ENCODE results near the gene ROPN1.

DNA sequence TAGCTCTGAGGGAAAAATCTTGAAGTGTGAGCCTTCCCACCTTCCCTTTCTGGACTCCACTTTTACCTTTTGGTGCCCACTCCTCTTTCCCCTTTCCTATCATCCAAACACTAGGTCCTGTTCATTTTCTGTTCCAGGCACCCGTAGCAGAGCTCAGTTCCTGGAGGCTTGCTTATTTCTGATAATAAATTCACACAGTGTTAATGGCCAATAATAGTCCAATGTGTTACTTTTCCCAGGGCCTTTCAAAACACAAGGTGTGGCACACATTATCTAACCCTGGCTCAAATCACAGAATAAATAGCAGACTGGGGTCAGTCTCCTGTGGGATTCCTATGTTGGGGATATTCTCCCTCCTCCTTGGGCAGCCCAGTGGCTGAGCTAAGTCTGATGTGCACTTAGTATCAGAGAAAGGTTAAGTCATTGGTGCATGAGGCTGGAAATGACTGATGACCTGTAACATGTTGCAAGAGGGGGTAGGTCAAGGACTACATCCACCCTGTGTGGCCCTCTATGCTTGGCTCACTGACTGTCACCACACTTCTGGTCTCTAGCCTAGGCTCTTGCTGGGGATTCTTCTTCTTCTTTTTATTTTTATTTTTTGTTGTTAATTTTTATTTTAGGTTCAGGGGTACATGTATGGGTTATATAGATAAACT lies 43.7 kb upstream of the ROPN1 start:
- TF ChIP-seq, protein P1, sequence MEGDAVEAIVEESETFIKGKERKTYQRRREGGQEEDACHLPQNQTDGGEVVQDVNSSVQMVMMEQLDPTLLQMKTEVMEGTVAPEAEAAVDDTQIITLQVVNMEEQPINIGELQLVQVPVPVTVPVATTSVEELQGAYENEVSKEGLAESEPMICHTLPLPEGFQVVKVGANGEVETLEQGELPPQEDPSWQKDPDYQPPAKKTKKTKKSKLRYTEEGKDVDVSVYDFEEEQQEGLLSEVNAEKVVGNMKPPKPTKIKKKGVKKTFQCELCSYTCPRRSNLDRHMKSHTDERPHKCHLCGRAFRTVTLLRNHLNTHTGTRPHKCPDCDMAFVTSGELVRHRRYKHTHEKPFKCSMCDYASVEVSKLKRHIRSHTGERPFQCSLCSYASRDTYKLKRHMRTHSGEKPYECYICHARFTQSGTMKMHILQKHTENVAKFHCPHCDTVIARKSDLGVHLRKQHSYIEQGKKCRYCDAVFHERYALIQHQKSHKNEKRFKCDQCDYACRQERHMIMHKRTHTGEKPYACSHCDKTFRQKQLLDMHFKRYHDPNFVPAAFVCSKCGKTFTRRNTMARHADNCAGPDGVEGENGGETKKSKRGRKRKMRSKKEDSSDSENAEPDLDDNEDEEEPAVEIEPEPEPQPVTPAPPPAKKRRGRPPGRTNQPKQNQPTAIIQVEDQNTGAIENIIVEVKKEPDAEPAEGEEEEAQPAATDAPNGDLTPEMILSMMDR (conservative IDR thresholded peaks at IDR 0.05; ENCODE audit: low read depth in 2 of 2) = no peak
- TF ChIP-seq EZH2 (IDR thresholded peaks at IDR 0.05; ENCODE audit: low read depth, unreplicated experiment) = no peak
- no peak for TF ChIP-seq POLR2AphosphoS5 (IDR thresholded peaks at IDR 0.05; ENCODE audit: low read depth)

Measured in GM23338 (cell line).